ENCODE measurements around the gene ADARB2.

Gene ADARB2

GRCh38 chr10:1378473-1378872, 358.9 kb downstream of the ADARB2 start:
- ChIA-PET POLR2A (no interaction called here), CTCF (no interaction called here)
- no peak for DNase-seq (ENCODE audit: extremely low spot score)
- TF ChIP-seq, protein P1, sequence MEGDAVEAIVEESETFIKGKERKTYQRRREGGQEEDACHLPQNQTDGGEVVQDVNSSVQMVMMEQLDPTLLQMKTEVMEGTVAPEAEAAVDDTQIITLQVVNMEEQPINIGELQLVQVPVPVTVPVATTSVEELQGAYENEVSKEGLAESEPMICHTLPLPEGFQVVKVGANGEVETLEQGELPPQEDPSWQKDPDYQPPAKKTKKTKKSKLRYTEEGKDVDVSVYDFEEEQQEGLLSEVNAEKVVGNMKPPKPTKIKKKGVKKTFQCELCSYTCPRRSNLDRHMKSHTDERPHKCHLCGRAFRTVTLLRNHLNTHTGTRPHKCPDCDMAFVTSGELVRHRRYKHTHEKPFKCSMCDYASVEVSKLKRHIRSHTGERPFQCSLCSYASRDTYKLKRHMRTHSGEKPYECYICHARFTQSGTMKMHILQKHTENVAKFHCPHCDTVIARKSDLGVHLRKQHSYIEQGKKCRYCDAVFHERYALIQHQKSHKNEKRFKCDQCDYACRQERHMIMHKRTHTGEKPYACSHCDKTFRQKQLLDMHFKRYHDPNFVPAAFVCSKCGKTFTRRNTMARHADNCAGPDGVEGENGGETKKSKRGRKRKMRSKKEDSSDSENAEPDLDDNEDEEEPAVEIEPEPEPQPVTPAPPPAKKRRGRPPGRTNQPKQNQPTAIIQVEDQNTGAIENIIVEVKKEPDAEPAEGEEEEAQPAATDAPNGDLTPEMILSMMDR (IDR thresholded peaks at IDR 0.05; ENCODE audit: control extremely low read depth, extremely low read depth, low read depth, missing control alignments), result no peak

DNA sequence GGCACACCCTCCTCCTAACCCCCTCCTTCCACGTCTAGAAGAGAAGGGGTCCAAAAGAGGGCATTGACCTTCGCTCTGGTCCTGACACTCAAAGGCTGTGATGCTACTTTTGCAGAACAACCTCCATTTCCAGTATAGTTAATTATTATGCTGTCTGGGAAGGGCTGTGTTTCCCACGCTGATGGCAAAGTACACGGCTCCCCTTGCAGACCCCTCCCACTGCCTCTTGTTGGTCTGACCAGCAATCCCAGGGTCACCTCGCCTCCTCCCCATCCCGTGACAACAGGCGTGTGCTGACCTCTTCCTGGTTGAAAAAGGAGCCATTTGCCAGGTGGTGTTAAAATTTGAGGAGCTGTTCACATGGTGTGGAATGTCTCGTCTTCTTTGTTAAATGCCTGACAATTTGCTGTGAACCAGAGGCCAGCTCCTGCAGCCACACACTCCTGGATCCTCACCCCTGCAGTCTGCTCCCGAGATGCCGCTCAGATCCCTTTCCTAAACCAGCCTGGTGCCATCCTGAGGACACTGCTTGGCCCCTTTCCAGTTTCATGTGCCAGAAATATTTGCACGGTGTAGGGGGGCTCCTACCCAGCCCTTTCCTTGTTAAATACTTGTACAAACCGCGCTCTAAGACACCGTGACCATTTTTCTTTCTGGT, 359.5 kb downstream of the ADARB2 start:
- TF ChIP-seq, protein P1 (IDR thresholded peaks at IDR 0.05; ENCODE audit: control extremely low read depth, extremely low read depth, low read depth, missing control alignments), result no peak
- no peak for DNase-seq (ENCODE audit: extremely low spot score)
- ChIA-PET POLR2A (no interaction called here), CTCF (no interaction called here)

- TF ChIP-seq, protein P1 (IDR thresholded peaks at IDR 0.05; ENCODE audit: control extremely low read depth, extremely low read depth, low read depth, missing control alignments), result no peak
- CTCF ChIA-PET, result no interaction called here
- POLR2A ChIA-PET, result no interaction called here
- DNase-seq (ENCODE audit: extremely low spot score), result no peak
Measured at GRCh38 chr10:1377231-1377630, 360.1 kb downstream of the ADARB2 start.

DNA sequence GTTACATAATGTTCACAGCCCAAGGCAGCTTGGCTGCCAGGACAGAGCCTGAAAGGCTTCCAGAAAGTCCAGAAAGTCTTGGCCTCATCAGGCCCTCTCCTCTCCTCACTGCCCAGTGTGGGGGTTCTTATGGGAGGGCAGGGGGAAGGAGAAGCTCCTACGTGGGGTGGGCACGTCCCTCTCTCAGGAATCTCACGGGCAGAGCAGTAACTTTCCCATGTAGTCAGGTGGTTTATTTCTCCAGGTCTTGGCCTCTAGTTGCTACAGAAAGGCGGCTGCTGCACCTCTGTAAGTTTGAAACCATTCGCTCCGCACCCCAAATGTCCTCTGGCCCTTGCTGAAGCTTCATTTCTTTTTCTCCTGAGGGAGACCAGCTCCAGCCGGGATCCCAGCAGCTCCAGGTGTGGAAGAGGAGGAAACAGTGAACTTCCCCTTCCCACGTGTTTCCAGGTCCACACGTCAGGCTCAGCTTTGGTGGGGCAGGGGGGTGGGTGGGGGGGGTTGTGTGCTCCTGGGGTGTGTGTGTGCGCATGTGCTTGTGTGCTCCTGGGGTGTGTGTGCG, 360.9 kb downstream of the ADARB2 start:
- POLR2A ChIA-PET, result no interaction called here
- CTCF ChIA-PET, result no interaction called here
- TF ChIP-seq, protein P1 (IDR thresholded peaks at IDR 0.05; ENCODE audit: control extremely low read depth, extremely low read depth, low read depth, missing control alignments), result no peak
- DNase-seq (ENCODE audit: extremely low spot score), result no peak

DNA sequence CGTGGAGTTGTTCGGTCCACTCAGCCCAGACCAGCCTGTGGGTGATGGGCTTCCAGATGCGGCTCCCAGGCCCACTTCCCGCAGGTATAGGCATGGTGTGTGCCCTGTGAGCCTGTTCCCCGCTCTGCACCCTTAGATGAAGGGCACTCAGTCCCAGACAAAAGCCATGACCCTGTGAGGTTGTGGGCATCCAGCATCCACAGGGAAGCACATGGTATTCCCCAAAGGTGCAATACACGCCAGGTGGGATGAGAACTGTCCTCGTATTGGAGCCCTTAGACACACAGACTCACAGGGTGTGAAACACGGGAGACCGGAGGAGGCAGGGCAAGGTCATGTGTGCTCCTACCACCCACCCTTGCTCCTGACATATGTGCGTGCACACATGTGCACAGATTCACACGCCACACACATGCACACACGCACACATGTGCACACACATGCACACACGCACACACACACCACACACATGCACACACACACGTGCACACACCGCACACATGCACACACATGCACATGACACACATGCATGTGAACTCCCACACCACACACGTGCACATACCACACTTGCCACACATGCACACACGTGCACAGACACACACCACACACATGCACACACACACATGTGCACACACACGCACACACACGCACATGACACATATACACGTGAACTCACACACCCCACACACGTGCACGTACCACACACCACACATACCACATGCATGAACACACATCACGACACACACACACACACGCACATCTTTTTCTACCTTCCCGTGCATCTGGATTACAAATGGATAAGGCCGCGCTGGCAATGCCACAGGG, 361.8 kb downstream of the ADARB2 start:
- POLR2A ChIA-PET, result no interaction called here
- TF ChIP-seq, protein P1 (IDR thresholded peaks at IDR 0.05; ENCODE audit: control extremely low read depth, extremely low read depth, low read depth, missing control alignments), result no peak
- no peak for DNase-seq (ENCODE audit: extremely low spot score)
- CTCF ChIA-PET, result no interaction called here

DNA sequence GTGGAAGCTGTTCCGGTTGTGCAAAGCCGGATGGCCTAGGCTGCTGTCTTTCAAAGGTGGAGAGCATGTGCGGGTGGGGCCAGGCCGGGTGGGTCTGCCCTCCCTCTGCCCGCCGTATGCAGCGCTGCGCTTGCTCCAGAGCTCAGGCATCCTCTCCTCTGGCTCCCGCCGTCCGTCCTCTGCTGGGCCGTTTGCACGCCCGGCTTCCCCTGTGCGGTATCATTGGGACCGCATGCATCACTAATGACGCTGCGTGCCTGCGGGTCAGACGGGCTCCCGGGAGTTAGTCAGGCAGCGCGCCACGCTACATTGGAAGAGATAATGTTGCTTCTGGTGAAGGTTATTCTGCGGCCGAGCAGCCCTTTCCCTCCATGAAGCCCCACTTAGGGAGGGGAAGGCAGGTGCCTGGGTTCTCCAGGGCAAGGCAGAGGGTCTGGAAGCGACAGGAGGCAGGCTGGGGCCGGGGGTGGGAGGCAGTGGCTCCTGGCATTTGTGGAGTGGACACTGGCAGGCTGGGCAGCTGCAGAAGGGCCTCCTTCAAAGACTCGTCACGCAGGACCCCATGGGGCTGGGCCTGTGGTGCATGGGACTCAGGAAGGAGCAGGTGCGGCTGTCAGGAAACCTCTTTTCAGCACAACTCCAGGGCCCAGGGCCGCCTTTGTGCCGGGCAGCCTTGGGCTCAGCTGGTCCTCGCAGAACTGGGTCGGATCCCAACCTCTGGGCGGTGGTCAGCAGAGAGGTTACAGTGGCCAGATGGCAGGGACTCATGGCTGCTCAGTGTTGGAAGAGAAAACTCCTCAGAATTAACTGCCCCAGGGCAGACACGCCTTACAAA, 362.6 kb downstream of the ADARB2 start:
- CTCF ChIA-PET, result no interaction called here
- POLR2A ChIA-PET, result no interaction called here
- no peak for DNase-seq (ENCODE audit: extremely low spot score)

More for the DNA sequence above, 362.6 kb downstream of the ADARB2 start:
- TF ChIP-seq, protein P1 (IDR thresholded peaks at IDR 0.05; ENCODE audit: control extremely low read depth, extremely low read depth, low read depth, missing control alignments), result no peak

Data from GM10248 (cell line).